ENCODE data around the gene FGR. TPM values are rescaled to one million over a fixed set of nuclear protein-coding genes. Genes with fewer than 3 reads are reported as not detected.
A peak's percentile ranks its signal among the peaks of the same experiment; 100 is the strongest.

The FGR gene
- polyA plus RNA-seq, 1 donor (not counting 4 experiments of a cell fraction or from before 2014, with no cell fraction given) = 0.04 TPM

DNA sequence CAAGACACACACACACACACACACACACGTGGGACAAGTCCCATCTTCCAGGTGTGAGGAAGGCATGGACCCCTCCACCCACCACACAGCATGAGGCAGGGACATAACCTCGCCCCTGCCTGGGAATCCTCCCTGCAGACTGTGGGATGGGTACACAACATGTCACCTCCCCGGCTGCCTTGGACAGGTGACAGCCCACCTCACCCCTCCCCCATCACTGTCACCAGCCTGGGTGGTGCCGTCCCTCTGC lies 71.7 kb downstream of the FGR start:
- Histone ChIP-seq H3K9me3 (ENCODE audit: control insufficient read depth, low read depth, low read length) (no peaks in the 10 kb centered on the region), H3K9me1 (ENCODE audit: control insufficient read depth, extremely low read depth, insufficient read depth, low read length) (peaks cover 2% of the 10 kb centered on the region), H3K79me2 (ENCODE audit: control insufficient read depth, insufficient read depth, low read length) (peaks cover 45% of the 10 kb centered on the region), H3K4me2 (ENCODE audit: control insufficient read depth, extremely low read depth, insufficient read depth, low read depth, low read length) (no peak overlapping the region), H3K9ac (ENCODE audit: control insufficient read depth, extremely low read depth, insufficient read depth, low read length) (no peak overlapping the region), H3K4me3 (ENCODE audit: control insufficient read depth in 2 of 3, extremely low read depth in 1 of 3, insufficient read depth in 2 of 3, low read depth in 1 of 3, low read length in 3 of 3) (no peak overlapping the region), H3K36me3 (ENCODE audit: control insufficient read depth in 2 of 2, extremely low read depth in 1 of 2, insufficient read depth in 2 of 2, low read length in 2 of 2) (peaks cover 8 to 9% of the 10 kb centered on the region in 2 experiments), H4K20me1 (ENCODE audit: control insufficient read depth, extremely low read depth, insufficient read depth, low read length) (no peaks in the 10 kb centered on the region), H3K4me1 (ENCODE audit: control insufficient read depth, extremely low read depth, insufficient read depth, low read length) (peaks cover 45% of the 10 kb centered on the region), H3K27me3 (ENCODE audit: control insufficient read depth, extremely low read depth, insufficient read depth, low read length) (no peaks in the 10 kb centered on the region), H3K27ac (ENCODE audit: control insufficient read depth, insufficient read depth, low read length) (no peak overlapping the region), H2AFZ (ENCODE audit: control insufficient read depth, low read length) (no peak overlapping the region)
- dilution Hi-C loops (cut with MboI; ENCODE audit: extremely low pct_ligation_motif_present, low sequenced_read_pairs) = no loop called here
- FAIRE-seq = no peak
- no peak for DNase-seq (ENCODE audit: low read depth, low spot score)
- TF ChIP-seq, protein P1, sequence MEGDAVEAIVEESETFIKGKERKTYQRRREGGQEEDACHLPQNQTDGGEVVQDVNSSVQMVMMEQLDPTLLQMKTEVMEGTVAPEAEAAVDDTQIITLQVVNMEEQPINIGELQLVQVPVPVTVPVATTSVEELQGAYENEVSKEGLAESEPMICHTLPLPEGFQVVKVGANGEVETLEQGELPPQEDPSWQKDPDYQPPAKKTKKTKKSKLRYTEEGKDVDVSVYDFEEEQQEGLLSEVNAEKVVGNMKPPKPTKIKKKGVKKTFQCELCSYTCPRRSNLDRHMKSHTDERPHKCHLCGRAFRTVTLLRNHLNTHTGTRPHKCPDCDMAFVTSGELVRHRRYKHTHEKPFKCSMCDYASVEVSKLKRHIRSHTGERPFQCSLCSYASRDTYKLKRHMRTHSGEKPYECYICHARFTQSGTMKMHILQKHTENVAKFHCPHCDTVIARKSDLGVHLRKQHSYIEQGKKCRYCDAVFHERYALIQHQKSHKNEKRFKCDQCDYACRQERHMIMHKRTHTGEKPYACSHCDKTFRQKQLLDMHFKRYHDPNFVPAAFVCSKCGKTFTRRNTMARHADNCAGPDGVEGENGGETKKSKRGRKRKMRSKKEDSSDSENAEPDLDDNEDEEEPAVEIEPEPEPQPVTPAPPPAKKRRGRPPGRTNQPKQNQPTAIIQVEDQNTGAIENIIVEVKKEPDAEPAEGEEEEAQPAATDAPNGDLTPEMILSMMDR (optimal IDR thresholded peaks at IDR 0.05 in 1 of 3, IDR thresholded peaks at IDR 0.05 in 1 of 3, conservative IDR thresholded peaks at IDR 0.05 in 1 of 3; ENCODE audit: extremely low read depth in 1 of 3, insufficient read depth in 2 of 3, low read length in 3 of 3) = no peak
- no peak for TF ChIP-seq EZH2 (IDR thresholded peaks at IDR 0.05; ENCODE audit: low read length)

DNA sequence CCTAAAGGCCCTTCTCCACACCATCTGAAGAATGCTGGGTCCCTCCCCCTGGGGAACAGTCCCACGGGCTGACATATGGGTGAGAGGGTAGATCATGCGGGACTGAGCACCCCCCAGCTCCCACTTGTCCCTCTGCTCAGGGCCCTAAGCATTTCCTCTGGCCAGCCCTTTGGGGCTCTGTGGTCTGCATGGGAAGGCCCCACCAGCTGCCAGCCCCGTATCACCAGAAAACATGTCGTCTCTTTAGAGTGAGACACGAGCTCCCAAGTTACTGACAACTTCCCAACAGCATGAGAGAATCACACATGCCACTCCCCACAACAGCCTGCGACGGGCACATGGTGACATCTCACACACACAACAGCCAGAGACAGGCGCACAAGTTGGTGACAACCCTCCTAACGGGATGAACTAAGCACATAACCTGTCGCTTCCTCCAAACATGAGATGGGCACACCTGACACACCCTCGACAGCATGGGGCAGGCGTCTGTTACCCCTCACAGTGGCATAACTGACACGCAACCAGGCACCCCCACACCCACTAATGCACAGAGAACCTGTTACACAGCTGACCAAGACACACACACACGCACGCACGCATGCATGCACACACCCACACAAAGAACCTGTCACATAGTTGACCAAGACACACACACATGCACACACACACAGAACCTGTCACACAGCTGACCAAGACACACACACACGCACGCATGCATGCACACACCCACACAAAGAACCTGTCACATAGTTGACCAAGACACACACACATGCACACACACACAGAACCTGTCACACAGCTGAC lies 72.2 kb downstream of the FGR start:
- Histone ChIP-seq H3K4me3 (ENCODE audit: control insufficient read depth in 2 of 3, extremely low read depth in 1 of 3, insufficient read depth in 2 of 3, low read depth in 1 of 3, low read length in 3 of 3) (no peak overlapping the region), H3K9me3 (ENCODE audit: control insufficient read depth, low read depth, low read length) (no peaks in the 10 kb centered on the region), H3K27ac (ENCODE audit: control insufficient read depth, insufficient read depth, low read length) (no peak overlapping the region), H4K20me1 (ENCODE audit: control insufficient read depth, extremely low read depth, insufficient read depth, low read length) (no peaks in the 10 kb centered on the region), H3K27me3 (ENCODE audit: control insufficient read depth, extremely low read depth, insufficient read depth, low read length) (no peaks in the 10 kb centered on the region), H3K9ac (ENCODE audit: control insufficient read depth, extremely low read depth, insufficient read depth, low read length) (no peak overlapping the region), H3K4me2 (ENCODE audit: control insufficient read depth, extremely low read depth, insufficient read depth, low read depth, low read length) (no peak overlapping the region), H3K9me1 (ENCODE audit: control insufficient read depth, extremely low read depth, insufficient read depth, low read length) (peaks cover 2% of the 10 kb centered on the region), H3K4me1 (ENCODE audit: control insufficient read depth, extremely low read depth, insufficient read depth, low read length) (peaks cover 45% of the 10 kb centered on the region), H3K36me3 (ENCODE audit: control insufficient read depth in 2 of 2, extremely low read depth in 1 of 2, insufficient read depth in 2 of 2, low read length in 2 of 2) (peaks cover 7 to 11% of the 10 kb centered on the region in 2 experiments), H2AFZ (ENCODE audit: control insufficient read depth, low read length) (no peak overlapping the region), H3K79me2 (ENCODE audit: control insufficient read depth, insufficient read depth, low read length) (peaks cover 44% of the 10 kb centered on the region)
- DNase-seq (ENCODE audit: low read depth, low spot score) (no peak), FAIRE-seq (peak; percentile 64)
- dilution Hi-C loops (cut with MboI; ENCODE audit: extremely low pct_ligation_motif_present, low sequenced_read_pairs) = no loop called here
- TF ChIP-seq EZH2 (IDR thresholded peaks at IDR 0.05; ENCODE audit: low read length) = no peak
- TF ChIP-seq, protein P1 (optimal IDR thresholded peaks at IDR 0.05 in 1 of 3, IDR thresholded peaks at IDR 0.05 in 1 of 3, conservative IDR thresholded peaks at IDR 0.05 in 1 of 3; ENCODE audit: extremely low read depth in 1 of 3, insufficient read depth in 2 of 3, low read length in 3 of 3) = no peak

Small RNAs within 50 kb of the gene (small RNA-seq; reads per million reads assigned to genes)
- gene AL031729.1 (ENCODE audit: insufficient read length in 3 of 3, low read depth in 3 of 3, low replicate concordance in 1 of 3) = 0 reads per million in 3 experiments
- gene RNU6-949P (ENCODE audit: insufficient read length in 3 of 3, low read depth in 3 of 3, low replicate concordance in 1 of 3) = 0 reads per million in 3 experiments

Other genes with a start within 250 kb of the FGR start
- 0.94 to 2.5 TPM (median 1.4 TPM) in 3 replicates for gene GPR3, start 242.6 kb downstream of the FGR start, polyA plus RNA-seq
- gene WASF2, start 145.0 kb downstream of the FGR start, polyA plus RNA-seq = 31.3 to 53.8 TPM (median 42.9 TPM) in 3 replicates
- gene AHDC1, start 31.0 kb downstream of the FGR start, polyA plus RNA-seq = 3.9 to 4.2 TPM (median 4.1 TPM) in 3 replicates
- 408 to 1,278 TPM (median 618 TPM) in 3 replicates for gene IFI6, start 37.0 kb upstream of the FGR start, polyA plus RNA-seq
- gene FAM76A, start 90.8 kb upstream of the FGR start, polyA plus RNA-seq = 7.1 to 13.5 TPM (median 12.0 TPM) in 3 replicates
- gene STX12, start 138.0 kb upstream of the FGR start, polyA plus RNA-seq = 23.4 to 29.9 TPM (median 23.4 TPM) in 3 replicates
- 47.3 to 56.2 TPM (median 48.2 TPM) in 3 replicates for gene PPP1R8, start 195.6 kb upstream of the FGR start, polyA plus RNA-seq
- gene THEMIS2, start 237.4 kb upstream of the FGR start, polyA plus RNA-seq = 1.3 to 3.5 TPM (median 1.6 TPM) in 3 replicates

Data from keratinocyte (primary cell).